HCT116 (cell line): ENCODE results near the gene GRIK1. TPM values are rescaled to one million over a fixed set of nuclear protein-coding genes. Genes with fewer than 3 reads are reported as not detected.

Experiments
- ATAC-seq: fragments of 200-7000 bp; cut with Tn5 transposase; 2 replicates; pipeline ENCODE4 v1.9.1; 2020; ENCODE audit warnings: mild to moderate bottlenecking, moderate library complexity
- BruUV-seq: library from RNA; stranded (reverse); fragments of 400-500 nt; replicated peaks from 2 replicates; lab custom pipeline; 2021; lab: Mats Ljungman, UMichigan
- CTCF ChIA-PET: fragments of 300-600 bp; sonication (Branson Sonifier 250); formaldehyde crosslinking; loops from one replicate; lab custom pipeline; 2021; ENCODE audit warnings: antibody characterized with exemption; lab: Charles Lee
- POLR2A ChIA-PET: fragments of 300-600, 350-600 bp; sonication (Branson Sonifier 250); formaldehyde crosslinking; loops from one replicate; lab custom pipeline; 2021; ENCODE audit warnings: antibody characterized with exemption; lab: Charles Lee
- RAD21 ChIA-PET, 2 experiments: fragments of 300-600 bp; sonication (Branson Sonifier 250); formaldehyde crosslinking; loops; one replicate each; lab custom pipeline; 2023; ENCODE audit warnings: low total read pairs in 2 of 2; ENCODE audit not compliant: uncharacterized antibody in 2 of 2, unreplicated experiment in 2 of 2, low non-redundant PET in 1 of 2; lab: Charles Lee
- DNase-seq: peaks from one replicate; pipeline ENCODE4 v3.0.0-alpha.2; 2010; ENCODE audit warnings: low read depth, low spot score
- H2AFZ ChIP-seq: fragments of 200-600 bp; shearing (Covaris generic), sonication (generic); 2 replicates; pipeline ENCODE4 v1.6.1; 2017; ENCODE audit warnings: low read depth, mixed run types, mixed read lengths, antibody characterized with exemption, low read length; ENCODE audit not compliant: poor library complexity, severe bottlenecking
- H3K27ac ChIP-seq: 2 replicates; pipeline ENCODE4 v1.5.1; 2012; ENCODE audit warnings: low read depth, low read length
- H3K27me3 ChIP-seq: fragments of 200-600 bp; sonication (generic); 2 replicates; pipeline ENCODE4 v1.6.1; 2016; ENCODE audit warnings: mixed run types, low read length, mixed read lengths; ENCODE audit not compliant: insufficient read depth
- H3K36me3 ChIP-seq, 2 experiments: fragments of 200-500 bp in 1 of 2; fragments of 200-600 bp in 1 of 2; sonication (Bioruptor generic) in 1 of 2; sonication (generic) in 1 of 2; 2 replicates each; pipeline versions ENCODE4 v1.5.1 to v1.6.1; 2014 to 2016; ENCODE audit warnings: low read length in 2 of 2, inconsistent platforms in 1 of 2, mixed read lengths in 1 of 2, mixed run types in 1 of 2; ENCODE audit not compliant: insufficient read depth in 2 of 2, control insufficient read depth in 1 of 2
- H3K4me1 ChIP-seq, 2 experiments: fragments of 200-600 bp in 1 of 2; sonication (generic) in 1 of 2; 2 replicates each; pipeline versions ENCODE4 v1.5.1 to v1.6.1; 2012 to 2017; ENCODE audit warnings: low read length in 2 of 2, inconsistent platforms in 1 of 2, mild to moderate bottlenecking in 1 of 2, mixed read lengths in 1 of 2, mixed run types in 1 of 2, moderate library complexity in 1 of 2; ENCODE audit not compliant: insufficient read depth in 2 of 2, control insufficient read depth in 1 of 2
- H3K4me2 ChIP-seq: fragments of 200-600 bp; sonication (generic); 2 replicates; pipeline ENCODE4 v1.6.1; 2017; ENCODE audit warnings: mixed run types, low read length, mixed read lengths
- H3K4me3 ChIP-seq, 2 experiments: fragments of 200-600 bp in 1 of 2; sonication (generic) in 1 of 2; replicated peaks in 1 of 2; 2 replicates each; pipeline ENCODE4 v1.5.1; 2011 to 2016; ENCODE audit warnings: low read length in 2 of 2, control low read depth in 1 of 2, low read depth in 1 of 2, mild to moderate bottlenecking in 1 of 2, mixed read lengths in 1 of 2, mixed run types in 1 of 2
- H3K79me2 ChIP-seq: fragments of 200-600 bp; sonication (generic); 2 replicates; pipeline ENCODE4 v1.6.1; 2017; ENCODE audit warnings: mild to moderate bottlenecking, mixed run types, low read length, moderate library complexity, mixed read lengths; ENCODE audit not compliant: insufficient read depth
- H3K9ac ChIP-seq: fragments of 200-600 bp; sonication (generic); 2 replicates; pipeline ENCODE4 v1.6.1; 2016; ENCODE audit warnings: low read length, mixed read lengths
- H3K9me2 ChIP-seq: fragments of 200-600 bp; sonication (generic), shearing (Covaris generic); 2 replicates; pipeline ENCODE4 v1.6.1; 2017; ENCODE audit warnings: mixed run types, mild to moderate bottlenecking, moderate library complexity; ENCODE audit not compliant: insufficient read depth
- H3K9me3 ChIP-seq, 2 experiments: fragments of 200-500 bp in 1 of 2; fragments of 200-600 bp in 1 of 2; sonication (Bioruptor generic) in 1 of 2; sonication (generic) in 1 of 2; 2 replicates each; pipeline ENCODE4 v1.6.1; 2014 to 2017; ENCODE audit warnings: low read length in 2 of 2, mixed read lengths in 2 of 2, inconsistent platforms in 1 of 2, low read depth in 1 of 2, mild to moderate bottlenecking in 1 of 2, mixed run types in 1 of 2, moderate library complexity in 1 of 2; ENCODE audit not compliant: control insufficient read depth in 1 of 2, insufficient read depth in 1 of 2
- H4K20me1 ChIP-seq: fragments of 200-600 bp; sonication (generic), shearing (Covaris generic); 2 replicates; pipeline ENCODE4 v1.6.1; 2017; ENCODE audit warnings: mixed run types, mild to moderate bottlenecking, moderate library complexity; ENCODE audit not compliant: insufficient read depth
- CBX3 ChIP-seq: IDR thresholded peaks from 2 replicates; pipeline ENCODE4 v1.6.1; 2012; ENCODE audit warnings: low read depth
- CEBPB ChIP-seq: IDR thresholded peaks from 2 replicates; pipeline ENCODE4 v1.6.1; 2012; ENCODE audit warnings: low read depth
- CTCF ChIP-seq, 3 experiments: fragments of 200-600 bp in 1 of 3; sonication (generic) in 1 of 3; IDR thresholded peaks in 2 of 3; conservative IDR thresholded peaks in 1 of 3; 2 replicates each; pipeline ENCODE4 v1.5.1; 2012 to 2017; ENCODE audit warnings: low read depth in 2 of 3, low read length in 2 of 3, antibody characterized with exemption in 1 of 3, borderline replicate concordance in 1 of 3, control low read depth in 1 of 3, mild to moderate bottlenecking in 1 of 3, mixed read lengths in 1 of 3, mixed run types in 1 of 3, moderate library complexity in 1 of 3; ENCODE audit not compliant: insufficient read depth in 1 of 3
- EGR1 ChIP-seq: IDR thresholded peaks from 2 replicates; pipeline ENCODE4 v1.6.1; 2012; ENCODE audit warnings: low read depth
- ELF1 ChIP-seq: IDR thresholded peaks from 2 replicates; pipeline ENCODE4 v1.6.1; 2012; ENCODE audit warnings: low read depth, borderline replicate concordance
- EZH2 ChIP-seq: fragments of 200-600 bp; sonication (generic); IDR thresholded peaks from 2 replicates; pipeline ENCODE4 v1.6.1; 2017; ENCODE audit warnings: antibody characterized with exemption, mixed run types
- FOSL1 ChIP-seq: IDR thresholded peaks from 2 replicates; pipeline ENCODE4 v1.6.1; 2012; ENCODE audit warnings: low read depth
- TCF7L2 ChIP-seq: IDR thresholded peaks from 2 replicates; pipeline ENCODE4 v1.7.0; 2011; ENCODE audit warnings: borderline replicate concordance, inconsistent platforms; ENCODE audit not compliant: insufficient read depth, insufficient read length; ENCODE audit errors: extremely low read depth
- ZBTB33 ChIP-seq: IDR thresholded peaks from 2 replicates; pipeline ENCODE4 v1.6.1; 2011; ENCODE audit warnings: mild to moderate bottlenecking, low read length, moderate library complexity; ENCODE audit not compliant: insufficient replicate concordance; ENCODE audit errors: extremely low read depth
- ZNF274 ChIP-seq: fragments of 200-500 bp; sonication (Bioruptor generic); IDR thresholded peaks from 2 replicates; pipeline ENCODE4 v1.6.1; 2014; ENCODE audit warnings: mild to moderate bottlenecking, low read depth, low read length, inconsistent platforms
- intact Hi-C: fragments of 100-400 bp; cut with micrococcal nuclease; formaldehyde crosslinking; loops from 2 replicates; pipeline ENCODE4 v1.10.0; 2022
- total RNA-seq: library from RNA; stranded (reverse); gene quantifications from one replicate; pipeline ENCODE4 v1.2.1, GENCODE V29; 2021; ENCODE audit not compliant: unreplicated experiment
- TF ChIP-seq, protein P1 (sequence below): IDR thresholded peaks from 2 replicates; pipeline ENCODE4 v1.6.1; 2012; ENCODE audit warnings: low read depth

Gene GRIK1
- total RNA-seq, 1 experiment from 2014 or later = not detected

DNA sequence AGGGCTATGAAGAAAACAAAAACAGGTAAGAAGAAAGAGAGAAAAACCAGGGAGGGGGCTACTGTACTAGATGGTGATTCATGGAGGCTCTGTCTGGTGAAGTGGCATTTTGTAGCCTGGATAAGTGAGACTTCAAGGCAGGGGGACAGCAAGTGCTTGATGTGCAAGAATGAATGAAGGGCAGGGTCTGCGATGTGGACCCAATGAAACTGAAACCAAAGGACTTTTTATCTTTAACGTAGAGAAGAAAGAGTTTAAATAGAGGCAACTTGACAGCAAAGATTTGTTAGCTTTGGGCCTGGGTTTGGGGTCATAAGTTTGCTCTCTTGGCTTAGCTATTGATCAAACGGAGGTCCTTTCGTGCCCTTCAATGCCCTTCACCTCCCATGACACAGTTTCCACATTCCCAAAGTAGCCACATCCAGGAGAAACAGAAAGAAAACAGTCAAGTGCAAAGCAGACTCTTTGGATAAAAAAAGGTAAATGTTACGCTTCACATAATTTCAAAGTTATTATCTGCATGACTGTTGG lies 291.0 kb downstream of the GRIK1 start:
- no peak overlapping the region for H2AFZ ChIP-seq
- POLR2A ChIA-PET = no interaction called here

More for the DNA sequence above, 291.0 kb downstream of the GRIK1 start:
- Histone ChIP-seq H3K27ac (no peak overlapping the region), H3K4me1 (no peaks in the 10 kb centered on the region), H3K9me3 (peaks cover 6 to 13% of the 10 kb centered on the region in 2 experiments; a peak in 2 of 4 replicates), H3K4me3 (no peak overlapping the region), H3K9ac (no peak overlapping the region), H3K9me2 (no peaks in the 10 kb centered on the region), H3K79me2 (no peaks in the 10 kb centered on the region), H3K27me3 (no peaks in the 10 kb centered on the region), H4K20me1 (no peaks in the 10 kb centered on the region), H3K36me3 (no peaks in the 10 kb centered on the region), H3K4me2 (no peak overlapping the region)
- intact Hi-C loops = no loop called here
- TF ChIP-seq EGR1 (no peak), CEBPB (no peak), CTCF (IDR thresholded peaks at IDR 0.05 in 2 of 3, conservative IDR thresholded peaks at IDR 0.05 in 1 of 3; ENCODE audit: borderline replicate concordance in 1 of 3, insufficient read depth in 1 of 3, low read depth in 2 of 3, low read length in 2 of 3) (no peak), ELF1 (no peak), CBX3 (no peak), TCF7L2 (no peak), FOSL1 (no peak), ZNF274 (no peak), ZBTB33 (no peak), EZH2 (no peak)
- TF ChIP-seq, protein P1, sequence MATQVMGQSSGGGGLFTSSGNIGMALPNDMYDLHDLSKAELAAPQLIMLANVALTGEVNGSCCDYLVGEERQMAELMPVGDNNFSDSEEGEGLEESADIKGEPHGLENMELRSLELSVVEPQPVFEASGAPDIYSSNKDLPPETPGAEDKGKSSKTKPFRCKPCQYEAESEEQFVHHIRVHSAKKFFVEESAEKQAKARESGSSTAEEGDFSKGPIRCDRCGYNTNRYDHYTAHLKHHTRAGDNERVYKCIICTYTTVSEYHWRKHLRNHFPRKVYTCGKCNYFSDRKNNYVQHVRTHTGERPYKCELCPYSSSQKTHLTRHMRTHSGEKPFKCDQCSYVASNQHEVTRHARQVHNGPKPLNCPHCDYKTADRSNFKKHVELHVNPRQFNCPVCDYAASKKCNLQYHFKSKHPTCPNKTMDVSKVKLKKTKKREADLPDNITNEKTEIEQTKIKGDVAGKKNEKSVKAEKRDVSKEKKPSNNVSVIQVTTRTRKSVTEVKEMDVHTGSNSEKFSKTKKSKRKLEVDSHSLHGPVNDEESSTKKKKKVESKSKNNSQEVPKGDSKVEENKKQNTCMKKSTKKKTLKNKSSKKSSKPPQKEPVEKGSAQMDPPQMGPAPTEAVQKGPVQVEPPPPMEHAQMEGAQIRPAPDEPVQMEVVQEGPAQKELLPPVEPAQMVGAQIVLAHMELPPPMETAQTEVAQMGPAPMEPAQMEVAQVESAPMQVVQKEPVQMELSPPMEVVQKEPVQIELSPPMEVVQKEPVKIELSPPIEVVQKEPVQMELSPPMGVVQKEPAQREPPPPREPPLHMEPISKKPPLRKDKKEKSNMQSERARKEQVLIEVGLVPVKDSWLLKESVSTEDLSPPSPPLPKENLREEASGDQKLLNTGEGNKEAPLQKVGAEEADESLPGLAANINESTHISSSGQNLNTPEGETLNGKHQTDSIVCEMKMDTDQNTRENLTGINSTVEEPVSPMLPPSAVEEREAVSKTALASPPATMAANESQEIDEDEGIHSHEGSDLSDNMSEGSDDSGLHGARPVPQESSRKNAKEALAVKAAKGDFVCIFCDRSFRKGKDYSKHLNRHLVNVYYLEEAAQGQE = no peak
- ChIA-PET RAD21 (no interaction called here), CTCF (no interaction called here)
- DNase-seq (no peak), ATAC-seq (no peak)
- no TSS peak for BruUV-seq
